IPS DF 6.9 (cell line): ENCODE measurements around the gene HOXB8.

Source experiments
- DNase-seq: peaks from one replicate; pipeline ENCODE4 v3.0.0-alpha.2; 2013; ENCODE audit warnings: low read depth, low spot score
- H3K27ac ChIP-seq: one replicate; pipeline ENCODE4 v1.5.1; 2013; ENCODE audit warnings: low read length, control low read depth
- H3K27me3 ChIP-seq: 2 replicates; pipeline ENCODE4 v1.6.1; 2013; ENCODE audit warnings: mild to moderate bottlenecking, low read length; ENCODE audit not compliant: control insufficient read depth, insufficient read depth
- H3K36me3 ChIP-seq: 2 replicates; pipeline ENCODE4 v1.6.1; 2013; ENCODE audit warnings: low read length; ENCODE audit not compliant: control insufficient read depth, insufficient read depth
- H3K4me1 ChIP-seq: 2 replicates; pipeline ENCODE4 v1.6.1; 2013; ENCODE audit warnings: low read length; ENCODE audit not compliant: control insufficient read depth, insufficient read depth
- H3K4me3 ChIP-seq: 2 replicates; pipeline ENCODE4 v1.5.1; 2013; ENCODE audit warnings: mild to moderate bottlenecking, low read length
- H3K9me3 ChIP-seq: 2 replicates; pipeline ENCODE4 v1.6.1; 2013; ENCODE audit warnings: low read length, inconsistent platforms; ENCODE audit not compliant: control insufficient read depth, insufficient read depth
- WGBS: extraction: QIAGEN DNeasy Blood & Tissue Kit; methylation state at CpG from one replicate; pipeline ENCODE4 v1.1.7; 2013; ENCODE audit warnings: mixed read lengths, missing lambda C conversion rate; ENCODE audit not compliant: insufficient read length, insufficient coverage; 5-methylcytosine and 5-hydroxymethylcytosine counted together

The HOXB8 gene

DNA sequence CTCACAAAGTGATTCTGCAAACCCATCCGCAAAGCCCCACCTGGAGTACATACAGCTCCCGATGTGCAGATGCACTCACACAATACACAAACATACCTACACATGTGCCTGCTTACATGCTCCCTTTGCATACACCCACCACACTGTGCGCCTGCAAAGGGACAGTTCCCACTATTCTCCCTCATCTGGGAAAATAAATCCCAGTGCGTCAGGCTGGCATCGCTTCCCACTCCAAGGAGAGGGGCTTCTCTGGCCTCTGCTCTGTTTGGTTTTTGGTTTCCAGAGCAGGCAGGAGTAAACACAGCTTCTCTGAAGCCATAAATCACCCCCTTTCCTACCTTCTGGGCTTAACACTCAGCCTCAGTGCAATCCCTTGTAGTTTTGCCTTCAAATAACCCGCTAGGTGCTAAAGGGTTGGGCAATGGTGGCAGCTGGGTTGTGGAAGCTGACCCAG lies 51.7 kb downstream of the HOXB8 start:
- H3K27me3 ChIP-seq = peaks cover 96% of the 10 kb centered on the region
- no peaks in the 10 kb centered on the region; the same call in 1 of the 2 replicates for H3K9me3 ChIP-seq
- DNase-seq = no peak
- H3K36me3 ChIP-seq = no peaks in the 10 kb centered on the region
- peaks cover 3% of the 10 kb centered on the region; the same call in 1 of the 2 replicates for H3K4me1 ChIP-seq
- no peak overlapping the region for H3K27ac ChIP-seq
- H3K4me3 ChIP-seq = no peak overlapping the region
- WGBS = no CpG with 5 or more reads among the region's 6 CpGs

DNA sequence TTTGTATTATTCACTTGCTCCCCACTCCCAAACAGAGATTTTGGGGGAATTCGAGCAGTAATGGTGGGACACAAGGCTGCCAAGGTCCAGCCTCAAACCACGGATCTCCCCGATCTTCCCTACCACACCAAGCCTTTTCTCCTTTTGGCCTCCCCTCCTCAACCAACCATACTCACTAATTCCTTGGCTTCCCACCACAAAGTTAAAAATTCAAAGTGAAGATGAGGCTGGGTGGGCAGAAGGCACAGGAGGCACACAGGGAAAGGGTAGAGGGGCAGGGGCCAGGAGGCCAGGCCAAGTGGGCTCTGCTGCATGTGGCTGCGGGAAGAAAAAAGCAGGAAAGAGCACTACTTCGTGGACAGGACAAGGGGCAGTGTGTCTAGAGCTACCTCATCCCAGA lies 52.2 kb downstream of the HOXB8 start:
- Histone ChIP-seq H3K27me3 (peaks cover 97% of the 10 kb centered on the region), H3K36me3 (no peaks in the 10 kb centered on the region), H3K4me1 (peaks cover 3% of the 10 kb centered on the region; the same call in 1 of the 2 replicates), H3K27ac (no peak overlapping the region), H3K9me3 (no peaks in the 10 kb centered on the region; the same call in 1 of the 2 replicates), H3K4me3 (no peak overlapping the region)
- no CpG with 5 or more reads among the region's 5 CpGs for WGBS
- DNase-seq = no peak
